PC-3 (cell line): ENCODE results near the gene MAP3K21. TPM values are rescaled to one million over a fixed set of nuclear protein-coding genes. Genes with fewer than 3 reads are reported as not detected.

ENCODE experiments used
- ATAC-seq: fragments of 200-7000 bp; cut with Tn5 transposase; 2 replicates; pipeline ENCODE4 v1.9.1; 2020; ENCODE audit warnings: mild to moderate bottlenecking, moderate library complexity
- BruUV-seq: library from RNA; stranded (reverse); fragments of 400-500 nt; replicated peaks from 2 replicates; lab custom pipeline; 2021; lab: Mats Ljungman, UMichigan
- CTCF ChIA-PET: fragments of 300-600 bp; sonication (Branson Sonifier 250); formaldehyde crosslinking; loops from one replicate; lab custom pipeline; 2022; ENCODE audit warnings: antibody characterized with exemption; lab: Charles Lee
- POLR2A ChIA-PET: fragments of 300-600 bp; sonication (Branson Sonifier 250); formaldehyde crosslinking; loops from one replicate; lab custom pipeline; 2022; ENCODE audit warnings: antibody characterized with exemption; ENCODE audit not compliant: unreplicated experiment; lab: Charles Lee
- DNase-seq: peaks from one replicate; pipeline ENCODE4 v3.0.0-alpha.2; 2015
- H2AFZ ChIP-seq: fragments of 300-600 bp; sonication (generic); 2 replicates; pipeline ENCODE4 v1.6.0; 2016; ENCODE audit warnings: antibody characterized with exemption, low read length
- H3F3A ChIP-seq: fragments of 300-600 bp; sonication (generic); one replicate; pipeline ENCODE4 v1.6.0; 2017; ENCODE audit warnings: antibody characterized with exemption, low read length, control low read depth, mild to moderate bottlenecking; ENCODE audit not compliant: unreplicated experiment
- H3K27ac ChIP-seq: fragments of 300-600 bp; sonication (generic); 2 replicates; pipeline ENCODE4 v1.5.1; 2016; ENCODE audit warnings: mild to moderate bottlenecking, low read length
- H3K27me3 ChIP-seq: fragments of 300-600 bp; sonication (generic); 2 replicates; pipeline ENCODE4 v1.6.1; 2016; ENCODE audit warnings: low read length, mixed read lengths
- H3K36me3 ChIP-seq: fragments of 300-600 bp; sonication (generic); 2 replicates; pipeline ENCODE4 v1.6.1; 2016; ENCODE audit warnings: low read depth, mixed run types, low read length, mixed read lengths
- H3K4me1 ChIP-seq: fragments of 300-600 bp; sonication (generic); 2 replicates; pipeline ENCODE4 v1.5.1; 2016; ENCODE audit warnings: low read length; ENCODE audit not compliant: insufficient read depth
- H3K4me2 ChIP-seq: fragments of 300-600 bp; sonication (generic); 2 replicates; pipeline ENCODE4 v1.6.0; 2016; ENCODE audit warnings: low read length
- H3K4me3 ChIP-seq: fragments of 300-600 bp; sonication (generic); 2 replicates; pipeline ENCODE4 v1.5.1; 2016; ENCODE audit warnings: mild to moderate bottlenecking, low read length, mixed read lengths
- H3K79me2 ChIP-seq: fragments of 300-600 bp; sonication (generic); 2 replicates; pipeline ENCODE4 v1.6.1; 2017; ENCODE audit warnings: low read length, mixed read lengths
- H3K9ac ChIP-seq: fragments of 300-600 bp; sonication (generic); 2 replicates; pipeline ENCODE4 v1.6.0; 2016; ENCODE audit warnings: mild to moderate bottlenecking, low read length
- H3K9me2 ChIP-seq: fragments of 300-600 bp; sonication (generic); replicated peaks from 2 replicates; pipeline ENCODE4 v1.6.1; 2016; ENCODE audit warnings: mixed run types, low read length, mixed read lengths
- H3K9me3 ChIP-seq: fragments of 300-600 bp; sonication (generic); 2 replicates; pipeline ENCODE4 v1.6.1; 2016; ENCODE audit warnings: low read length, mixed read lengths
- H4K20me1 ChIP-seq: fragments of 300-600 bp; sonication (generic); 2 replicates; pipeline ENCODE4 v1.6.1; 2016; ENCODE audit warnings: low read length, mixed read lengths
- EZH2 ChIP-seq: fragments of 300-600 bp; sonication (generic); IDR thresholded peaks from one replicate; pipeline ENCODE4 v1.6.1; 2017; ENCODE audit warnings: antibody characterized with exemption, mild to moderate bottlenecking, low read length; ENCODE audit not compliant: unreplicated experiment
- EZH2phosphoT487 ChIP-seq: fragments of 300-600 bp; sonication (generic); IDR thresholded peaks from 2 replicates; pipeline ENCODE4 v1.6.1; 2018; ENCODE audit warnings: mild to moderate bottlenecking, antibody characterized with exemption, low read length, borderline replicate concordance
- intact Hi-C: fragments of 100-400 bp; cut with micrococcal nuclease; formaldehyde crosslinking; loops from 2 replicates; pipeline ENCODE4 v1.9.0; 2023
- total RNA-seq: library from RNA; depleted of rRNA; stranded (reverse); fragments of >200 nt; gene quantifications from 2 replicates; pipeline ENCODE4 v1.2.3, GENCODE V29; 2014
- TF ChIP-seq, protein P1 (sequence below): fragments of 300-600 bp; sonication (generic); conservative IDR thresholded peaks from 2 replicates; pipeline ENCODE4 v1.5.1; 2017; ENCODE audit warnings: antibody characterized with exemption, low read depth, mild to moderate bottlenecking, low read length

MAP3K21 gene
- total RNA-seq, 1 experiment from 2014 or later = 13.7 TPM

DNA sequence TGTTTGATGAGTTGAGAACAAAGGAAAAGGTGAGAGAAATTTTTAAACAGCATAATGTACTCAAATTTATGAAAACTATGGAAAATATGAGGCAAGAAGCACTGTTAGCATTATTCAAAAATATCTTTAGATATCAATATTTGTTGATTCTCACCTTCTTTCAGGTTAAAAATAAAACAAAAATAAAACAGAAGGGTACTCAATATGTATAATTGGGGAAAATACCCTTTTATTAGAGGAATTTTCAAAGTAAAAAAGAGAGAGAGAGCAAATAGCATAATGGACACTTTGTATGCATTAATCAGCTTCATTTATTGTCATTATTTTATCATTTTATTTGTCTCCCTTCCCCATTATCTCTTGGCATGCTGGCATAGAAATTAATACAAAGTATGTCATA, 27.5 kb downstream of the MAP3K21 start:
- Histone ChIP-seq H3K9me3 (no peaks in the 10 kb centered on the region), H3K36me3 (0 out of 2 replicates have a peak, but pooled peaks cover 4% of the 10 kb centered on the region), H3K27ac (no peak overlapping the region), H3F3A (no peaks in the 10 kb centered on the region), H3K9ac (no peak overlapping the region), H3K4me3 (no peak overlapping the region), H2AFZ (no peak overlapping the region), H3K79me2 (no peaks in the 10 kb centered on the region), H3K4me2 (no peak overlapping the region), H3K4me1 (no peaks in the 10 kb centered on the region), H3K9me2 (no peaks in the 10 kb centered on the region), H3K27me3 (no peaks in the 10 kb centered on the region), H4K20me1 (no peaks in the 10 kb centered on the region)
- intact Hi-C loops = no loop called here
- ChIA-PET POLR2A (no interaction called here), CTCF (no interaction called here)
- no peak for ATAC-seq
- TF ChIP-seq EZH2phosphoT487 (no peak), EZH2 (no peak)
- TF ChIP-seq, protein P1, sequence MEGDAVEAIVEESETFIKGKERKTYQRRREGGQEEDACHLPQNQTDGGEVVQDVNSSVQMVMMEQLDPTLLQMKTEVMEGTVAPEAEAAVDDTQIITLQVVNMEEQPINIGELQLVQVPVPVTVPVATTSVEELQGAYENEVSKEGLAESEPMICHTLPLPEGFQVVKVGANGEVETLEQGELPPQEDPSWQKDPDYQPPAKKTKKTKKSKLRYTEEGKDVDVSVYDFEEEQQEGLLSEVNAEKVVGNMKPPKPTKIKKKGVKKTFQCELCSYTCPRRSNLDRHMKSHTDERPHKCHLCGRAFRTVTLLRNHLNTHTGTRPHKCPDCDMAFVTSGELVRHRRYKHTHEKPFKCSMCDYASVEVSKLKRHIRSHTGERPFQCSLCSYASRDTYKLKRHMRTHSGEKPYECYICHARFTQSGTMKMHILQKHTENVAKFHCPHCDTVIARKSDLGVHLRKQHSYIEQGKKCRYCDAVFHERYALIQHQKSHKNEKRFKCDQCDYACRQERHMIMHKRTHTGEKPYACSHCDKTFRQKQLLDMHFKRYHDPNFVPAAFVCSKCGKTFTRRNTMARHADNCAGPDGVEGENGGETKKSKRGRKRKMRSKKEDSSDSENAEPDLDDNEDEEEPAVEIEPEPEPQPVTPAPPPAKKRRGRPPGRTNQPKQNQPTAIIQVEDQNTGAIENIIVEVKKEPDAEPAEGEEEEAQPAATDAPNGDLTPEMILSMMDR = no peak
- no peak for DNase-seq
- no TSS peak for BruUV-seq

DNA sequence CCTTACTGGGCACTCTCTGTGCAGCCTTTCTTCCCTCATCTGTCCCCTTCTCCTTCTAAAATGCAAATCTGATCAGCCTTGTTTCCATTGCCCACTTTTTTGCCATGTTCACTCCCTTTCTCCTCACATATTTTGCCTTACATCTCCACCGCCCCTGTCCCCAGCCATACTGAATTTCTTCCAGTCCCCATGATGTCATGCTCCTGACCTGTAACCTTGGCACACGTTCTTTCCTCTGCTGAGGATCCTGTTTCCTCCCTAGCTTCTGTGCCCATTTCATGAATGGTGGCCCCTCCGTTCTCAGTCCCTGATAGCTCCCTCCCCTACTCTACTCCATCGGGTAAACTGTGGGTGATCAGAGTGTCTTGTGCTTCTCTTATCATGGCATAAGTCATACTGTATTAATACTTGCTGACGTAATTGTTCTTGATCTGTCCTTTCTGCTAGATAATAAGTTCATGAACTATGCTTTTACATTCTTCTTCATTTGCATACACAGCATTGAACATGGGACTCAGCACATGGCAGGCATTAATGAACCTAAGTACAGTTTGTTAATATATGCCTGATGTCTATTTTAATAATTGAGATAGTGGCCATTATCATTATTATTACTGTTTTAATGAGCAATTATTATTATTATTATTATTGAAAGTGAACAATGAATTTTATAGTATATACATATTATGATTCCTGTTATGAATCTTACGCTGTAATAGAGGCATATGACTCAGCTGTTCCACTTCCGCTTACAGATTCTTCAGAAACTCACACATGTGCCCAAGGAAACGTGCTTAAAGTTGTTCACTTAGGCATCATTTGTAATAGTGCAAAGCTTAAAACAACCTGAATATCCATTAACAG, 28.5 kb downstream of the MAP3K21 start:
- CTCF ChIA-PET = no interaction called here
- TF ChIP-seq EZH2 = no peak
- TF ChIP-seq, protein P1 = no peak

DNA sequence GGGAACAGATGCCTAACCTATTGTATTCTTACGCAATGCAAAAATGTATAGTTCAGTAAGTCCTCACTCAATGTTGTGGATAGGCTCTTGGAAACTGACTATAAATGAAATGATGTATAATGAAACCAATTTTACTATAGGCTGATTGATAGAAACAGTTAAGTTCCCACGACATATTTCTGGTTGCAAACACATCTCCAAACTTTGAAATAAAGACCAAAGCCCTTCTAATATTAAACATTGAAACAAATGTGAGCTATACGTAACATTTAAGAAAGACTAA, 29.1 kb downstream of the MAP3K21 start:
- 0 out of 2 replicates have a peak, but pooled peaks cover 4% of the 10 kb centered on the region for H3K36me3 ChIP-seq
- H3K9me3 ChIP-seq = no peaks in the 10 kb centered on the region
- no peak overlapping the region for H3K27ac ChIP-seq
- no peaks in the 10 kb centered on the region for H3K9me2 ChIP-seq
- H3K79me2 ChIP-seq = no peaks in the 10 kb centered on the region
- H3K27me3 ChIP-seq = no peaks in the 10 kb centered on the region
- ATAC-seq = no peak
- intact Hi-C loops = no loop called here
- no peak overlapping the region for H3K4me2 ChIP-seq
- ChIA-PET CTCF (no interaction called here), POLR2A (no interaction called here)
- no peak overlapping the region for H2AFZ ChIP-seq
- no TSS peak for BruUV-seq
- H3K9ac ChIP-seq = no peak overlapping the region
- no peaks in the 10 kb centered on the region for H4K20me1 ChIP-seq
- DNase-seq = no peak
- no peaks in the 10 kb centered on the region for H3F3A ChIP-seq
- H3K4me1 ChIP-seq = no peaks in the 10 kb centered on the region
- no peak overlapping the region for H3K4me3 ChIP-seq
- TF ChIP-seq, protein P1 = no peak
- TF ChIP-seq EZH2 = no peak
- no peak for TF ChIP-seq EZH2phosphoT487

More for the DNA sequence above, 28.5 kb downstream of the MAP3K21 start:
- Histone ChIP-seq H3K9me2 (no peaks in the 10 kb centered on the region), H3K27me3 (no peaks in the 10 kb centered on the region), H3K36me3 (0 out of 2 replicates have a peak, but pooled peaks cover 4% of the 10 kb centered on the region), H4K20me1 (no peaks in the 10 kb centered on the region), H3K27ac (no peak overlapping the region), H3K9ac (no peak overlapping the region), H3K79me2 (no peaks in the 10 kb centered on the region), H3K4me3 (no peak overlapping the region), H3K9me3 (no peaks in the 10 kb centered on the region), H3F3A (no peaks in the 10 kb centered on the region), H3K4me1 (no peaks in the 10 kb centered on the region), H3K4me2 (no peak overlapping the region), H2AFZ (no peak overlapping the region)
- no TSS peak for BruUV-seq
- POLR2A ChIA-PET = no interaction called here
- ATAC-seq = no peak
- intact Hi-C loops = no loop called here
- DNase-seq = no peak
